HG02623 (cell line): Measurements from ENCODE around the gene GNG2.

Experiments
- ATAC-seq: cut with Tn5 transposase; IDR thresholded peaks from one replicate; pipeline ENCODE4 v1.9.1; 2021; ENCODE audit warnings: moderate library complexity; ENCODE audit not compliant: unreplicated experiment

GNG2 gene

DNA sequence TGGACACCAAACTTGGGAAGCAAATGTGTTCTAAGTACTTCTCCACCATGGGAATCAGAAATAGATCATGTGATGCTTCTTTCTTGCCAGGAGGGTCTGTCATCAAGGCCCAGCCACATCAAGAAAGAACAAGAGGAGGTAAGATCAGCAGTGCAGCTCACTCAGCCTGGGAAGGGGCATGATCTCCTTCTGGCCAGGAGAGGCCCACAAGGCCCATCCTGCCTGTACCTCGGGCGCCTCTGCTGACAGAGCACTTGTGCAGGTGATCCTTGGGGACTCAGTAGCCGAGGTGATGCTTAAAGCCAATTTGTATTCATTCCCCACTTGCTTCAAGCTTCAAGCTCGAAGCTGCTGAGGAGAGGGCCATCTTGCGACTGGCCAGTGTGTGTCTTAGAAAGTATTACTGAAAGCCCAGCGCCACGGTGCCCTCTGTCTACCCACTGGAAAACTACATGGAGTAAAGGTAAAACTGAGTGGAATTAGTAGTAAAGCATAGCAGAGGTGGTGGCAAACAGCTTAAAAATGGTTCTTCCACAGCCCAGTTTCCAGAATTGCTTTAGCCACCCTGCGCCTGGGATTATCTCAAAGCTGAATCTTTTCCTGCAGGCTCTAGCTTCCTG, 155.1 kb downstream of the GNG2 start:
- no peak for ATAC-seq

DNA sequence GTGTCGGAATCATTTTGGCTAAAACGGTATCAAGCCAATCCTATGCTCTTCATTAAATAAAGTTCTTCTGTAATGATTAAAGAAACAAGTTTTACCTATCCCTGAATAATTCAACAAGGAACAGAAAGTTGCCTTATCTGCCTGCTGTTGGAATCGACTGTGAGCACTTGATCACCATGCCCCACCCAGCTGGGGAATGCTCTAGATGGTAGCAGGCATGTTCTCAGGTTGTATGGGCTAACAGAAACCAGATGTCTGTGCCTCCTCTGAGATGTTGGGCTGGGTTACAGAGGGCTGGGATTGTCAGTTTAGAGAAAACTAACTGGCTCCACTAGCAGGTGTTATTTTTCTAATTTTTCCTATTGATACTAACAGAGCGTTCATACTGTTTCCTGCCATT, 157.8 kb downstream of the GNG2 start:
- ATAC-seq: no peak

DNA sequence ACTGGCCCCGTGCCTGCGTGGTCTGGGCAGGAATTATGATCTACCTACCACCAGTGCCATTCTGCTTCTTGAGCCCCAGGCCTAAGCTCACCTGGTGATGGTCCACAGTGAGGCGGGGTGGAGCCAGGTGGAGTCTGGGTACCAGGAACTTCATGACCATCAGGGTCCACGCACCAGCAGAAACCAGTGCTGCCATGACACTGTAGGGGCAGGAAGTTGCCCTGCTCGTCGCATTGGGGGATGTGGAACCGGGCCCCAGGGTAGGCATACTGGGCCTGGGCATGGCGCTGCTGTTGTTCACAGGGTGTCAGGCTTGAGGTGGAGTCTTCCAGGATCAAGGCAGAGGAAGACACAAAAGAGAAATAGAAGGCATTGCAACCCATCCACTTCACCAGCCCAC, 158.6 kb downstream of the GNG2 start:
- ATAC-seq: no peak
